ENCODE measurements around the gene SVEP1.

DNA sequence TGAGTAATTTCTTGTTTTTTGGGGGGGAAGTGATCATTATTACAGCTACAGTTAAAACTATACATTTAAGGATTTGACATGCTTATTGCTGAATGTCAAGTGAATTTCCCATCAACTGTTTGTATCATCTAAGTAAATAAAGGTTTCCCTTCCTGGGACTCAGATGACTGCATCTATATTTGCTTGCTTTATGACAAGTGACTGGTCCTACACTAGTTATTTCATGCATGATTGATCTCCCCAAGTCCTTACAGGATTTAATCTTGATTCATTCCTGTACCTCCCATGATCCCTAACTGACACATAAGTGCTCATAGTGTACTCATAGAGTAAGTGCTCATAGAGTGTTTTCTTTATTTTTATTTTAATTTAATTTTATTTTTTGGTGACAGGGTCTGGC is 244.7 kb downstream of the SVEP1 start:
- TF ChIP-seq, protein P1, sequence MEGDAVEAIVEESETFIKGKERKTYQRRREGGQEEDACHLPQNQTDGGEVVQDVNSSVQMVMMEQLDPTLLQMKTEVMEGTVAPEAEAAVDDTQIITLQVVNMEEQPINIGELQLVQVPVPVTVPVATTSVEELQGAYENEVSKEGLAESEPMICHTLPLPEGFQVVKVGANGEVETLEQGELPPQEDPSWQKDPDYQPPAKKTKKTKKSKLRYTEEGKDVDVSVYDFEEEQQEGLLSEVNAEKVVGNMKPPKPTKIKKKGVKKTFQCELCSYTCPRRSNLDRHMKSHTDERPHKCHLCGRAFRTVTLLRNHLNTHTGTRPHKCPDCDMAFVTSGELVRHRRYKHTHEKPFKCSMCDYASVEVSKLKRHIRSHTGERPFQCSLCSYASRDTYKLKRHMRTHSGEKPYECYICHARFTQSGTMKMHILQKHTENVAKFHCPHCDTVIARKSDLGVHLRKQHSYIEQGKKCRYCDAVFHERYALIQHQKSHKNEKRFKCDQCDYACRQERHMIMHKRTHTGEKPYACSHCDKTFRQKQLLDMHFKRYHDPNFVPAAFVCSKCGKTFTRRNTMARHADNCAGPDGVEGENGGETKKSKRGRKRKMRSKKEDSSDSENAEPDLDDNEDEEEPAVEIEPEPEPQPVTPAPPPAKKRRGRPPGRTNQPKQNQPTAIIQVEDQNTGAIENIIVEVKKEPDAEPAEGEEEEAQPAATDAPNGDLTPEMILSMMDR (conservative IDR thresholded peaks at IDR 0.05), result no peak
- no peak for TF ChIP-seq ZFX (IDR thresholded peaks at IDR 0.05)
